NCI-H82 treated with DMSO at 0.1 percent for 48 hours (cell line): ENCODE data around the gene C11orf97.

ENCODE experiments used
- DNase-seq: peaks from one replicate; lab custom pipeline; 2025; ENCODE audit not compliant: unreplicated experiment; lab: John Stamatoyannopoulos, UW

Gene C11orf97

DNA sequence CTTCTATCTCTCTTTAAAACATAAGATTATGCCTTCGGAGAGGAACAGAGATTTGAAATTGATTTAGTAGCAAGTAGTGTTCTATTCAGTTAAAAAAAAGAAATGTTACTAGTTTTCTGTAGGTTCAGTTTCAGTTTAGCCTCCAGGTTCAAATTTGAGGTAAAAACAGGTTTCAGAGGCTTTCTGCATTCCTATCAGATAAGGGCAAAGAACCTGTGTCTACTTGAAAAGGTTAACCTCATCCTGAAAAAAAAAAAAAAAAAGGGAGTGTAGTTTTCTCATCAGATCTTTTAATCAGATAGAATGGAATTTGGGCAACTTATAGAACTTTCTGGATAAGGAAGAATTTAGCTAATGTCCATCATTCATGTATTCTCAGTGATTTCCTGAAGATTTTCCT lies 12.1 kb downstream of the C11orf97 start:
- DNase-seq, result no peak

DNA sequence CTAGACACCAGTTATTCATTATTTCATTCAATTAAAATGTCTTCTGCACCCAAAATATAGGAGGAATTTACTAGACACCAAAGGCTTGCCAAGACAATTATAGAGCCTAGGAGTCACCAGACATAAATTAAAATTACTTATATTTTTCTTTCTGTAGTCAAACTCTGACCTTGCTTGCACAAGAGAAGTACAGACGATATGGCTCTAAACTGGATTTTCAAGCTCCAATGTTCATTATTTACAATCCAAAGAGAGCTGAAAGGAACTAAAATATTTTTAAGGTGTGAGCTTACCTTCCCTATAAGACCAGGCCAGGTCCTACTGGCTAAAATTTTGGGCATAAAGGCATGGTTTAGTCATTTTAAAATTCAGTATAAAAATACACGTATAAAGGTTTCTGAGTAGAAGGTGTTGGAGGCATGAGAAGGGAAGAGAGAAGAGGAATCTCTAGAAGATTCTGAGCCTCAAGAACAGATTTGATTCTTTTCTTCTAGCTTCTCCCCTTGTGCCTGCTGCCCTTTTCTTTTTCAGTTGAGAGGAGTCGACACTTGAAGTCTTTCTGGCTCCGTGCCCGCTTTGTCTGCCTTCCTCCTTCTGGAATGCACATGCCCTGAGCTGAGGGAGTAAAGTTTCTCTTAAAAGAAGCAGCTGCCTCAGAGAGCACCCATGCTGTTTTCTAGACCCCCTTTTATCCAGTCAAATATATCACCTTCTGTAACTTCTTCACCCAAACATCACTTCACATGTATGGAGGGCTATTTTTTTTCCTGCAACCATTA lies 13.5 kb downstream of the C11orf97 start:
- no peak for DNase-seq

DNA sequence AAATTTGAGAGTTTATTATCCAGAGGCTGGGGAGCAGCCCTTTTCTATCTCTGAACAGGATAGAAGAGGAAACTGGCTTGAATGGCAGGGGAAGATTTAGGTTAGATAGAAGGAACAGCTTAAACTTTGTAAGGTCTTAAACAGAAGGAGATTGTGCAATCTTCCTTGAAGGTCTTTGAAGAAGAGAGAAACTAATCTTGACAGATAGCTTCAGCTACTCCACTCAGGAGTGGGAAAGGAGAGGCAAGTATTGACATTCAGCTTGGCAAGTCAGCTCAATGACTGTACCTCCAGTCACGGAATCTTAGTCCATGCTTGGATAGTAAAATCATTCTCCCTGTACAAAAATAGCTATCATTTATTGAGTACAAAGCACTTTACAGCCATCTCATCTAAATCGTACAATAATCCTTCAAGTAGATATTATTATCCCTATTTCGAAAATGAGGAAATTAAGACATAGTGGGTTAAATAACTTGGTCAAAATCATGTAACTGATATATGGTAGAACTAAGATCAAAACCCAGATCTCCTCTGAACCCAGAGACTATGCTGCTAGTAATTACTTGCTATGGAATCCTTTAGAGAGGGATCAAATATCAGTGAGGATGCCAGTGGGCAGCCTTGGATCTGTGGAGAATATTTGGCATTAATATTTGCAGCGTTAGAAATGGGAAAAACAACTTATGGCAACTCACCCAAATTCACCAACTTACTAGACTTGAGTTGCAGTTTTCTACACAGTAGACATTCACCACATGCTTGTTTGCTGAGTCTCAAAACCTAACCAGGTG lies 14.6 kb downstream of the C11orf97 start:
- no peak for DNase-seq

DNA sequence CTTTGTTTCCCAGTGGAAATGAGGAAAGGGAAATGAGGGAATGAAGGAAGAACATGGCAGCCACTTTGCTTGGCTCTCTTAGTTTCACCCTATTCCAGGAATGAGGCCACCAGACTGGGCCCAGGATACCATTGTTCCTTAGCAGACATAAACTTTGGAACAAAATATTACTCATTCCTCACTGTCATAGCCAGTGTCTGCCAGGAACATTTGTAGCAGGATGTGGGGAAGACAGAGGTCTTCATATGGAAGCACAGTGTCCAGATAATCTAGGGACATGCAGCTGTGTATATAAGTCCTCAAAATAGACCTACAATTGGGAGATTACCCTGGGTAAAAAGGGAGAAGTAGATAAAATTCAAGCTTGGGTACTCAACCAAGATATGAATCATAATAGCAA lies 16.3 kb downstream of the C11orf97 start:
- DNase-seq, result no peak

DNA sequence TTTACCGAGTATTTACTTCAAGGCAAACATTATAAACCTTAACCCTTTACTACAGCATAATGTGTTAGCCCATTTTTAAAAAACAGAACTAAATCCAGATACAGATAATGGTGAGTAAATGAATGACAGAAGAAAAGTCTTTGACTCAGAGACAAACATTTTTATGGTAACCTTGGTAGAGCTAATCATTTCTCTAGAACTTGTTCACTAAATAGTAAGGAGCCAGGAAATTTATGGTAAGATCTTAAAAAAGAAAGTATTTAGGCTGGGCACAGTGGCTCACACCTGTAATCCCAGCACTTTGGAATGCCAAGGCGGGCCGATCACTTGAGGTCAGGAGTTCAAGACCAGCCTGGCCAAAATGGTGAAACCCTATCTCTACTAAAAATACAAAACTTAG lies 19.9 kb downstream of the C11orf97 start:
- DNase-seq, result no peak

DNA sequence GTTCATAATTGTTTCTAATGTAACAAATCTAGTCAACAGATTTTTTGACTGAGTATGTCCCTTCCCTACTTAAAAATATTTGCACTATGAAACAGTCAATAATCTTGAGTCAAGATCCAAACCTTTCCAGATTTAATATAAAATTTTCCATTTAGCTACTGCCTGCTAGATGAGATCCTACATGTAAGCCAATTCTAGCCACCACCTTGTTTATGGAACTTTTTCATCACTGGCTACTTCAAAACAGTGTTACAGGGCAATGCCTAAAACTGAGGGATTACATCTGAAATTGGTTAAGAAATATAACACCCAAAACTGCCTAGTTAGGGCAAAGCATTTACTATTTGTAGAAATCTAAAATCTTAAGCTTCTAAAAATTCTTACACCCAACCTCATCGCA lies 20.9 kb downstream of the C11orf97 start:
- DNase-seq, result no peak

DNA sequence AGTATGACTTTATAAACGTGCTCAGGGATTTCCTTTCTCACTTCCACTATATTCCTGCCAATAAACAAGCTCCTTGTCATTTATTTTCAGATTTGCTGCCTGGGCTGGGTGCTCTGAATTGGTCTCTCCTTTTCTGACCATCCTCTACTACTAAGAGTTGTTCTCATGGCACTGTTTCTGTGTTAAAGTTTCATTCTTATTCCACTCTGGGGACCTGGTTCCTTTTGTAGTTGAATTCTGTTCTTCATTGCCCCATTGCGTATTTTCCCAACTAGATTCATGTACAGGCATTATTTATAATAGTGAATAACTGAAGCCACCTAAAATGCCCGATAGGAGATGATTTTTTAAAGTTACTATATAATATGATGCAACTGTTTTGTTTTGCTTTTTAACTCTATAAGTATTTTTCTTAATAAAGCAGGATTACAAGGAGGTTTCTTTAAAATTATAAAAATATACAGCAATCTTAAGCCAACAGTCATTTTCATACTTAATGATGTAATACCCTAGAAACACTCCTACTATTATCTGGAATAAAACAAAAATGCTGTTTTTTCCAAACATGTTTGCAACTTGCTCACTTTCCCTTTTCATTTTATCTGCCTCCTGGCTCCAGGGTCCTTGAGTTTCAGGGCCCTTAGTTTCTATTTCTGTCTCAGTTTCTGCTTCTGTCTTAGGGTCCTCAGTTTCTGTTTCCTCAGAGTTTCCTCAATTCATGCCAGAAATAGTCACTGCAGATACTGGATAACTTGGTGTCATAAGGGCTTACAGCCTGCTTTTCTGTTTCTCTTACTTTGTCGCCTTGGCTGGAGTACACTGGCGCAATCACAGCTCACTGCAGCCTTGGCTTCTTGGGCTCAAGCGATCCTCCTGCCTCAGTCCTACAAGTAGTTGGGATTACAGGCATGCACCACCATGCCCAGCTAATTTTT lies 21.7 kb downstream of the C11orf97 start:
- DNase-seq, result no peak

DNA sequence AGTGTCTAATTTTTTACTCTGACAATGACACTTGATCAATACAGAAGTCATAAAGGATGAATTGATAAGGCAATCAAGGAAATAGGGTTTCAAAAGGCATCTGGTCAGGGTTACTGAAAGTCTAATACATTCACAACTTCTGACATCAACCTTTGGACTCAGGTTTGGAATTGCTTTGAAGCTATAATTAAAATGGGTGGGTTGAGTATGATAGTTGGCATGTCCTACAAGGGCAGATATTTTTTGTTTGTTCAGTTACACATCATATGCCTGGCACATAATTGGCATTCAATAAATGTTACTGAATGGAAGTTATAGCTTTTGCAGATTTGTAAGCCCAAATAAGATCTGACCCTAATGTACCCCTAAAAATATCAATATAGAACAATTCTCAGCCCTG lies 24.1 kb downstream of the C11orf97 start:
- DNase-seq, result no peak

DNA sequence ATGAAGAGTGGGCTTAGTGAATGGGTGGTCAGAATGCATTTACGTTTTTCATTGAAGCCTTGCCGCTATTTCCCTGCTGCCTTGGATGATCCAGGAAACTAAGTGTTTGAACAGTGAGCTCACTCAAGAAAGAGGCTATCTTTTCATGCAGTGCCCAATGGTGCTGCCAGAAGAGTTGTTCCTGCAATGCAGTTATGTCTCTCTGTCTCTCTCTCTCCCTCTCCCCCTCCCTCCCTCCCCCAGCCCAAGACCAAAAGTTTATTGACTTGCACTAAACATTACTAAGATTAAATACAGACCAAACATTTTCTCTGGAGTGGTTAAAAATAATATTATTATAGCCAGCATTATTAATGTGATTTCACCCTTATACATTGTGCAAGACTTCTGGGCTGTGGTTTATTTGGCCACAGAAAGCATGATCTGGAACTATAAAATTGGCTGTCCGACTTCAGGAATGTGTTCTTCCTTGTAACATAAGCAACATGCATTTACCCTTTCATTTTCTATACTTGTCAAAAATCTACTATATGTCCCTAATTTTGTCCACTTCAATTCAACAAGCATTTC lies 24.9 kb downstream of the C11orf97 start:
- DNase-seq, result no peak

DNA sequence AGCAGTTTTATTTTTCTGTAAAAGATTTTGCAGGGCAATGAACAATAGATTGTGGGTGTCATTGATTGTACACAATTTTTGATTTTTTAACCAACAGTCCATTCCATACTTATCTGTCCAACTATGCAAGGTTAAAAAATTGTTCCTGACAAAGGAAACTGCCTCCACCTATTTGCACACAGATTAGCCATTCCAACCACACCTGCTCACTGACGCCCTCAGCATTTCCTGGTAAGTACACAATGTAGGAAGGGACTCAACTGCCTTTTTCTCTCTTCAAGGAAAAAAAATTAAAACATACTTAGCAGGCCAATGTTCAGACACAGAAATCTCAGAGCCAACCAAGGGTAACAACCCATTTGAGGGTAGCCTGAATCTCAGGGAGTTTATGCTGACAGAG lies 27.2 kb downstream of the C11orf97 start:
- no peak for DNase-seq

DNA sequence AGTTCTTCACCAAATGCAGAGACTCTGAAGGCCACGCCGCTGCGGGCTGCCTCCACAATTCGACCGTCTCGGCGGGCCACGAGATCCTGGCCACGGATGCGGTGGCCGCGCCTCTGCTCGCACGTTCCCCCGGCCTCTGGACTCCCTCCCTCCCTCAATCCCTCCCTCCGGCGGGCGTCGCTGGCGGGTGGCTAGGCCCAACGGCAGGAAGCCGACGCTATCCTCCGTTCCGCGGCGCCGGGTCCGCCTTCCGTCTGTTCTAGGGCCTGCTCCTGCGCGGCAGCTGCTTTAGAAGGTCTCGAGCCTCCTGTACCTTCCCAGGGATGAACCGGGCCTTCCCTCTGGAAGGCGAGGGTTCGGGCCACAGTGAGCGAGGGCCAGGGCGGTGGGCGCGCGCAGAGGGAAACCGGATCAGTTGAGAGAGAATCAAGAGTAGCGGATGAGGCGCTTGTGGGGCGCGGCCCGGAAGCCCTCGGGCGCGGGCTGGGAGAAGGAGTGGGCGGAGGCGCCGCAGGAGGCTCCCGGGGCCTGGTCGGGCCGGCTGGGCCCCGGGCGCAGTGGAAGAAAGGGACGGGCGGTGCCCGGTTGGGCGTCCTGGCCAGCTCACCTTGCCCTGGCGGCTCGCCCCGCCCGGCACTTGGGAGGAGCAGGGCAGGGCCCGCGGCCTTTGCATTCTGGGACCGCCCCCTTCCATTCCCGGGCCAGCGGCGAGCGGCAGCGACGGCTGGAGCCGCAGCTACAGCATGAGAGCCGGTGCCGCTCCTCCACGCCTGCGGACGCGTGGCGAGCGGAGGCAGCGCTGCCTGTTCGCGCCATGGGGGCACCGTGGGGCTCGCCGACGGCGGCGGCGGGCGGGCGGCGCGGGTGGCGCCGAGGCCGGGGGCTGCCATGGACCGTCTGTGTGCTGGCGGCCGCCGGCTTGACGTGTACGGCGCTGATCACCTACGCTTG lies 31.7 kb downstream of the C11orf97 start, which contains the start of gene FUT4:
FUT4 (plus strand) TSS at position 227 of the 951 bp plus-strand sequence; CDS start at position 440, 213 bp downstream.
- peak; percentile 24 for DNase-seq

DNA sequence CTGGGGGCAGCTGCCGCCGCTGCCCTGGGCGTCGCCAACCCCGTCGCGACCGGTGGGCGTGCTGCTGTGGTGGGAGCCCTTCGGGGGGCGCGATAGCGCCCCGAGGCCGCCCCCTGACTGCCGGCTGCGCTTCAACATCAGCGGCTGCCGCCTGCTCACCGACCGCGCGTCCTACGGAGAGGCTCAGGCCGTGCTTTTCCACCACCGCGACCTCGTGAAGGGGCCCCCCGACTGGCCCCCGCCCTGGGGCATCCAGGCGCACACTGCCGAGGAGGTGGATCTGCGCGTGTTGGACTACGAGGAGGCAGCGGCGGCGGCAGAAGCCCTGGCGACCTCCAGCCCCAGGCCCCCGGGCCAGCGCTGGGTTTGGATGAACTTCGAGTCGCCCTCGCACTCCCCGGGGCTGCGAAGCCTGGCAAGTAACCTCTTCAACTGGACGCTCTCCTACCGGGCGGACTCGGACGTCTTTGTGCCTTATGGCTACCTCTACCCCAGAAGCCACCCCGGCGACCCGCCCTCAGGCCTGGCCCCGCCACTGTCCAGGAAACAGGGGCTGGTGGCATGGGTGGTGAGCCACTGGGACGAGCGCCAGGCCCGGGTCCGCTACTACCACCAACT lies 32.5 kb downstream of the C11orf97 start:
- no peak for DNase-seq

DNA sequence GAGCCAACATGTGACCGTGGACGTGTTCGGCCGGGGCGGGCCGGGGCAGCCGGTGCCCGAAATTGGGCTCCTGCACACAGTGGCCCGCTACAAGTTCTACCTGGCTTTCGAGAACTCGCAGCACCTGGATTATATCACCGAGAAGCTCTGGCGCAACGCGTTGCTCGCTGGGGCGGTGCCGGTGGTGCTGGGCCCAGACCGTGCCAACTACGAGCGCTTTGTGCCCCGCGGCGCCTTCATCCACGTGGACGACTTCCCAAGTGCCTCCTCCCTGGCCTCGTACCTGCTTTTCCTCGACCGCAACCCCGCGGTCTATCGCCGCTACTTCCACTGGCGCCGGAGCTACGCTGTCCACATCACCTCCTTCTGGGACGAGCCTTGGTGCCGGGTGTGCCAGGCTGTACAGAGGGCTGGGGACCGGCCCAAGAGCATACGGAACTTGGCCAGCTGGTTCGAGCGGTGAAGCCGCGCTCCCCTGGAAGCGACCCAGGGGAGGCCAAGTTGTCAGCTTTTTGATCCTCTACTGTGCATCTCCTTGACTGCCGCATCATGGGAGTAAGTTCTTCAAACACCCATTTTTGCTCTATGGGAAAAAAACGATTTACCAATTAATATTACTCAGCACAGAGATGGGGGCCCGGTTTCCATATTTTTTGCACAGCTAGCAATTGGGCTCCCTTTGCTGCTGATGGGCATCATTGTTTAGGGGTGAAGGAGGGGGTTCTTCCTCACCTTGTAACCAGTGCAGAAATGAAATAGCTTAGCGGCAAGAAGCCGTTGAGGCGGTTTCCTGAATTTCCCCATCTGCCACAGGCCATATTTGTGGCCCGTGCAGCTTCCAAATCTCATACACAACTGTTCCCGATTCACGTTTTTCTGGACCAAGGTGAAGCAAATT lies 33.3 kb downstream of the C11orf97 start:
- DNase-seq, result no peak

DNA sequence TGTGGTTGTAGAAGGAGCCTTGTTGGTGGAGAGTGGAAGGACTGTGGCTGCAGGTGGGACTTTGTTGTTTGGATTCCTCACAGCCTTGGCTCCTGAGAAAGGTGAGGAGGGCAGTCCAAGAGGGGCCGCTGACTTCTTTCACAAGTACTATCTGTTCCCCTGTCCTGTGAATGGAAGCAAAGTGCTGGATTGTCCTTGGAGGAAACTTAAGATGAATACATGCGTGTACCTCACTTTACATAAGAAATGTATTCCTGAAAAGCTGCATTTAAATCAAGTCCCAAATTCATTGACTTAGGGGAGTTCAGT lies 33.9 kb downstream of the C11orf97 start:
- DNase-seq, result no peak

DNA sequence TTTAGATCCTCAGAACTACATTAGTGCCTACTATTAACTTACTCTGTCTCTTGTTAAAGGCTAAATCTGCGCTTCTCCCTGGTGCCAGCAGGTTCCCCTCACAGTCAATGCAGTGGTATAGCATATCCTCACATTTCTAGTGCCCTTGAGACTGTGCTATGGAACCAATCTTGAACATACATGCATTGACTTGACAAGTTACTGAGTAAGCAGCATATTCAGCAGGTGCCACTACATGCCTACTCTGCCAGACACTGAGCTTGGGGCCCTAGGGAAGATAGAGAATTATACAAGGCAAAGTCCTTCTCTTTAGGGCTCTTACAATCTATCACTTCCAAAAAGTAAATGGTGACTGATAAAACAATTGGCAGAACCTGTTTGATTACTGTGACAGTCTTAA lies 34.6 kb downstream of the C11orf97 start:
- no peak for DNase-seq

DNA sequence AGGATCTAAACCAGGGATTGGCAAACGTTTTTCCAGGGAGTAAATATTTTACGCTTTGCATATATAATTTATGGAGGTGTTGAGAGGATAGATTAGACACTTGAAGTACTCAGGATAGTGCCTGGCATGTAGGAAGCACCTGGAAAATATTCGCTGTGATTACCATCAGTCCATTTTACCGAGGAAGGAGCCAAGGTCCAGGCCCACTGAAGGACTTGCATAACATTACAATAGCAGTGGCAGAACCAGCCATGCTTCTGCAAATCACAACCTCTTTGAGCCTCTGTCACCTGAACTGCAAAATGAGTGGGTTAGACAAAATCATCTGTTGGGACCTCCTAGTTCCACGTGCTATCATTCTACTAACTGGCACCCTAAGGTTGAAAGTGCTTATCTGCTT lies 36.9 kb downstream of the C11orf97 start:
- no peak for DNase-seq

DNA sequence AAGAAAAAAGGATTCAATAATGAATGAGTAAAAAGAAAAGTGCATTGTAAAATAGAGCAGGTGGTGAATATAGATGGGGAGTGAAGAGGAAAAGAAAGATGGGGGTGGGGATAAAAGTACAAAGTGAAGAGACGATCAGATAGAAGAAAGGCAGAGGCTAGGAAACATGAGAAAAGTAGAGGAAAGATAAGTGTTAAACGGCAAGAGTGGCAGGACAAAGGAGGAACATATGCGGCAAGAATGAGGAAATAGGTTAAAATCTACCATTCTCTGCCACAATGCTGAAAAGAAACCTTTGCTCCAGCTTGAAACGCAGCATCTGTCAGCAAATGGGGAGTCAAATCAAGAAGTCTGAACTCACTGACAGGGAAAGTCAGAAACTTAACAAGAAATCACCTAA lies 38.3 kb downstream of the C11orf97 start:
- no peak for DNase-seq

DNA sequence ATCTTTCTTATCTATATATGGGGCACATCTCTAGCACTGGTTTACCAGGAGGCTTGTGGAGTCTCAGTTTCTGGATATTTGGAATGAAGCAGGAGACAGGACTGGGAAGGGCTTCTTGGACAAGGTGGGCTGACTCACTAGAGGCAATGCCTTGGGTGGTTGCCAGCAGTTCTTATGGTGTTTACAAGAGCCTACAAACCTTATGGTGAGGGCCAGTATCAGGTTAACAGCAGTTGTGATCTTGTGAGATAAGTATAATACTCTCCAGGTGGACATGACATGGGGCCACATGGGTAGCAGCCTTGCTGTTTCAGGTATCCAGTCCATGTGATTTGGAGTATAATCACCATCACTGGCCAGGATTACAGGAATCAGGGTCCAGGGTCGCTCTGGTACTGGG lies 41.7 kb downstream of the C11orf97 start:
- peak; percentile 10 for DNase-seq
